BE2C (cell line): ENCODE results near the gene ZNF616.

ENCODE experiments used
- DNase-seq: peaks from one replicate; pipeline ENCODE4 v3.0.0-alpha.2; 2020
- H3K27me3 ChIP-seq: fragments of 250-450 bp; sonication (Bioruptor Pico); 2 replicates; pipeline ENCODE4 v1.5.1; 2020; ENCODE audit warnings: mild to moderate bottlenecking
- H3K36me3 ChIP-seq: fragments of 250-450 bp; sonication (Bioruptor Pico); 2 replicates; pipeline ENCODE4 v1.5.1; 2020; ENCODE audit warnings: mild to moderate bottlenecking
- H3K4me1 ChIP-seq: fragments of 250-450 bp; sonication (Bioruptor Pico); 2 replicates; pipeline ENCODE4 v1.5.1; 2020
- H3K4me3 ChIP-seq: 2 replicates; pipeline ENCODE4 v1.5.1; 2011; ENCODE audit warnings: low read depth, low read length
- H3K9me3 ChIP-seq: fragments of 250-450 bp; sonication (Bioruptor Pico); 2 replicates; pipeline ENCODE4 v1.5.1; 2020
- TF ChIP-seq, protein P1 (sequence below): IDR thresholded peaks from 2 replicates; pipeline ENCODE4 v1.5.1; 2012; ENCODE audit warnings: mild to moderate bottlenecking, low read depth, low read length

Gene ZNF616

GRCh38 chr19:52069653-52070052 lies 70.1 kb downstream of the ZNF616 start:
- no peak for DNase-seq
- Histone ChIP-seq H3K9me3 (peaks cover 4% of the 10 kb centered on the region), H3K4me1 (no peaks in the 10 kb centered on the region), H3K36me3 (peaks cover 33% of the 10 kb centered on the region), H3K4me3 (no peak overlapping the region), H3K27me3 (no peaks in the 10 kb centered on the region)
- TF ChIP-seq, protein P1, sequence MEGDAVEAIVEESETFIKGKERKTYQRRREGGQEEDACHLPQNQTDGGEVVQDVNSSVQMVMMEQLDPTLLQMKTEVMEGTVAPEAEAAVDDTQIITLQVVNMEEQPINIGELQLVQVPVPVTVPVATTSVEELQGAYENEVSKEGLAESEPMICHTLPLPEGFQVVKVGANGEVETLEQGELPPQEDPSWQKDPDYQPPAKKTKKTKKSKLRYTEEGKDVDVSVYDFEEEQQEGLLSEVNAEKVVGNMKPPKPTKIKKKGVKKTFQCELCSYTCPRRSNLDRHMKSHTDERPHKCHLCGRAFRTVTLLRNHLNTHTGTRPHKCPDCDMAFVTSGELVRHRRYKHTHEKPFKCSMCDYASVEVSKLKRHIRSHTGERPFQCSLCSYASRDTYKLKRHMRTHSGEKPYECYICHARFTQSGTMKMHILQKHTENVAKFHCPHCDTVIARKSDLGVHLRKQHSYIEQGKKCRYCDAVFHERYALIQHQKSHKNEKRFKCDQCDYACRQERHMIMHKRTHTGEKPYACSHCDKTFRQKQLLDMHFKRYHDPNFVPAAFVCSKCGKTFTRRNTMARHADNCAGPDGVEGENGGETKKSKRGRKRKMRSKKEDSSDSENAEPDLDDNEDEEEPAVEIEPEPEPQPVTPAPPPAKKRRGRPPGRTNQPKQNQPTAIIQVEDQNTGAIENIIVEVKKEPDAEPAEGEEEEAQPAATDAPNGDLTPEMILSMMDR: no peak

GRCh38 chr19:52066258-52066863 lies 73.4 kb downstream of the ZNF616 start:
- DNase-seq: no peak
- Histone ChIP-seq H3K9me3 (peaks cover 4% of the 10 kb centered on the region), H3K27me3 (no peaks in the 10 kb centered on the region), H3K4me3 (no peak overlapping the region), H3K4me1 (no peaks in the 10 kb centered on the region), H3K36me3 (peaks cover 33% of the 10 kb centered on the region)
- TF ChIP-seq, protein P1: no peak

DNA sequence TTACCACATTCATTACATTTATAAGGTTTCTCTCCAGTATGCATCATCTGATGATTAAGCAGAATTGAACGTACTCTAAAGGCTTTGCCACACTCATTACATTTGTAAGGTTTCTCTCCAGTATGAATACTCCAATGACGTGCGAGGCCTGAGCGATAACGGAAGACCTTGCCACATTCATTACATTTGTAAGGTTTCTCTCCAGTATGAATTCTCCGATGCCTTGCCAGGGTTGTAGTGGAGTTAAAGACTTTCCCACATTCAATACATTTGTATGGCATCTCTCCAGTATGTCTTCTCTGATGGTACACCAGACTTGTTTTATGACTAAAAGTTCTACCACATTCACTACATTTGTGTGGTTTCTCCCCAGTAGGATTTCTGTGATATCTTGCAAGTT lies 74.3 kb downstream of the ZNF616 start:
- Histone ChIP-seq H3K27me3 (no peaks in the 10 kb centered on the region), H3K4me3 (no peak overlapping the region), H3K4me1 (no peaks in the 10 kb centered on the region), H3K36me3 (peaks cover 29% of the 10 kb centered on the region), H3K9me3 (peaks cover 4% of the 10 kb centered on the region)
- DNase-seq: no peak
- TF ChIP-seq, protein P1: no peak
